NCI-H82 treated with DMSO at 0.1 percent for 48 hours (cell line): Measurements from ENCODE around the gene NOL4L.

Experiments
- DNase-seq: peaks from one replicate; lab custom pipeline; 2025; ENCODE audit not compliant: unreplicated experiment; lab: John Stamatoyannopoulos, UW

The NOL4L gene

DNA sequence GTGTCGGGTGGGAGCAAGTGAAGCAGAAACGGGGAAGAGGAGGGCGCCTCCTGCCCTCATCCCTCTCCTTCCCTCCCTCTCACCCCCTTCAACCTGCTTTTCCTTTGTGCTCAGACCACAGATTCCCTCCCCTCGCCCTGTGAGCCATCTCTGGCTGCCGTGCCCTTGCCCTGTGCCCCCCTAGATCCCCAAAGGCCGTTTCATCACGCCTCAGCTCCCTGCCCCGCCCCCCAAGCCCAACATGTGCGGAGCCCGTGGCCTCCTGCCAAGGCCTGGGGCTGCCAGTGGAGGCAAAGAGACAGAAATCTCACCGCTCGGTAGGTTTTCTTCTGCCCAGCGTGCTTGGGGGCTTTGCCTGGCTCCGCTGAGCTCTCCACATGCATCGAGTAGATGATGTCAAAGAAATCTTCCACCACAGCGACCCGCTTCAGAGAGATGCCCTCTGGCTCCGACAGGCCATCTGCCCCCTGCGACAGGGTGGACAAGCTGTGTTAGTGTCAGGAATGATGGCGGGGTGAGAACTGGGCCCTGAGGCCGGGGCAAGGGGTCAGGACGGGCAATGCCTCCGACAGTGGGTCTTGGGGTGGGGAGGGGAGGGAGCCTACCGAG lies 57.6 kb downstream of the NOL4L start:
- DNase-seq, result no peak

DNA sequence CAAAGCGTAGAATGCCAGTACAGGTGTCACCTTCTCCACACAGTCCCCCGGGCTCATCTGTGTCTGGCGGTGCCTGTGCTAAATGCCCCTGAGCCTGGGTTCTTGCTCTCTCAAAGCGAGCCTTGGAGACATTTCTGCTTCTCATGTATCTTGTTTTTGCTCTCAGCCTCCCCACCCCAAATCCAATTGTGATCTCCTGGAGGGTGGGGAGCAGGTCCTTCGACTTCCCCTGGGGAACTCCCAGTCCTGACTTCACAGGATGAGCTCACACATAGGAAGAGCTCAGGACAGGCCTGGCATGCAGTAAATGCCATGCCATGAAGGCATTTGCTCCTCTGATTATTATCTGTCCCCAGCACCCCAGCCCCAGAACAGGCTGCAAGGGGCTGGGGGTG lies 58.1 kb downstream of the NOL4L start:
- DNase-seq, result no peak

DNA sequence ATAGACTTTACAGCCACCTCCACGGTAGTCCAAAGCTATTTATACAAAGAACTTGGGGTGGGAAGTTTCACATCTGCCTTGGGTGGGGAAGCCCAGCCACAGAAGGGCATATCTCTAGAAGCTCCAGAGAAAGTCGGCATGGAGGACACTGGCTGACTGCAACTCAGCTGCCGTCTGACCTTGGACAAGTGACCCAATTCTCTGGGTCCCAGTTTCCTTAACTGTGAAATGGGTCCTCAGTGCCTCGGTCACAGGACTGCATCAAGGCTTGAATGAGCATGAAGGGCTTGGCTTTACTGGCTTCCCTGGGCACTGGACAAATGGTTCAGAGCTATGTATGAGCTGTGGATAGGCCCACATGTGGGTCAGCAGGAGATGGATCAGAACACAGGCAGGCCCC lies 58.6 kb downstream of the NOL4L start:
- no peak for DNase-seq

DNA sequence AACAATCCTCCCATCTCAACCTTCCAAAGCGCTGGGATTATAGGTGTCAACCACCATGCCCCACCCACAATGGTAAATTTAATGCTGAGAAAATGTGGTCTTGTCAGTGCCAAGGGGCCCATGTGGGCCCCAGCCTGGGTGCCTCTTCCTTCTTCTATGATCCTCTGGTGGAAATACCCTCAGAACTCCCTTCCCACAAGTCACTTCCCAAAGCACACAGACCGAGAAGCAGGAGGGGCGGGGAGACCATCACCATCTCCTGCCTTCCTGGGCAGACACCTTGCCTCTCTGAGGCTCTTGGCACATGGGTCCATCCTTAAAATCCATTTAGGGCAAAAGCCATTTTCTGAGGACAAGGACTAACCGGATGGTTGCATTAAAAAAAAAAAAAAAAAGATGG lies 59.0 kb downstream of the NOL4L start:
- DNase-seq, result no peak

DNA sequence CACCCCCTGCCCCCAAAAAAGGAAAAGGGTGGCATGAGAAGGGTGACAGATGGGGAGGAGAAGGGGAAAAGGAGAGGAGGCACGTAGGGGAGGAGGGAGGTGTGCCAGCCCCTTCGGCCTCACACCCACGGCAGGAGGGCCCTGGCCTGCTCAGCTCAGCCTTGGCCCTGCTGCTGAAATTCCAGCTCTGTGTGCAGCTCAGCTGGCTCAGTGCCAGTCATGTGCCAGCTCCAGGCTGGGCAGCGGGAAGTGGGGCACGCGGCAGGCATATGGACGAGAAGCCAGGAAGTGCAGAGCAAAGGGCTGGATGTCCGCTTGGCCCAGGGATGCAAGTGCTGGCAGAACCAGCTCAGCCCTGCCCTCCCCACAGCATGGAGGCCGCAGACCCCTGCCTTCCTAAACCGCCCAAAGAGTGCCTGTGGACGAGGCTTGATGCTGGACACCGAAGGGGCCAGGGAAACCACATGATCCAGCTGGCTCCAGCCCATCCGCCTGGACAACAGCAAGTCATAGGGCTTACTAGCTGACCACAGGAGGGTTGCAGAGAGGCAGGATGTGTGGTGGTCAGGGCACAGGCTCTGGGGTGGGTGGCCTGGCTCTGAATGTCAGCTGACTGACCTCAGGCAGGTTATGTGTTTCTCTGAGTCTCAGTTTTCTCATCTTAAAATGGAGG lies 60.2 kb downstream of the NOL4L start:
- DNase-seq, result no peak

DNA sequence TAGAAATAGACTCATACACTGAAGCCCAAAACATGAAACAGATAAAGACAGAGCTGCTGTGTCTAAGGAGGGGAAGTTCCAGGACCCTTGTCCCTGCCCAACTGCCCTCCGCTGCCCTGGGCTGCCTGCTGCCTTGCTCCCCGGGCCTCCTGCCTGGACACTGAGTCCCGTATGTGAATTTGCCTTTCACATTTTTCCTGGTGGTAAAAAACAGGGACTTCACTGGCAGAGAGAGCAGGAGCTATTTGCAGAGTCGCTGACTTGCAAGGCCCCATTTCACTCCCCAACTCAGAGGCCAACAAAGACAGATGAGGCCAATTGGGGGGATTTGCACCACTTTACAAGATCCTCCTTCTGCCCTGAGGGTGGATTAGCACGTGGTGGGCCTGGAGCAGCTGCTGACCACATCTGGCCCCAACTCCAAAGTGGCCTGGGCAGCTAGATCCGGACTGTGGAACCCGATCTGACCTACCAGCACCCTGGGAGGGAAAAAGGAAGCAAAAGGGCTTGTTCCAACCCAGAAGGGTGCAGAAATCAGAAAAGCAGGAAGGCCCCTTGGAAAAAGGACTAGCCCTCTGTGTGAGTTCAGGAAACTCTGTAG lies 61.4 kb downstream of the NOL4L start:
- peak; percentile 44 for DNase-seq

DNA sequence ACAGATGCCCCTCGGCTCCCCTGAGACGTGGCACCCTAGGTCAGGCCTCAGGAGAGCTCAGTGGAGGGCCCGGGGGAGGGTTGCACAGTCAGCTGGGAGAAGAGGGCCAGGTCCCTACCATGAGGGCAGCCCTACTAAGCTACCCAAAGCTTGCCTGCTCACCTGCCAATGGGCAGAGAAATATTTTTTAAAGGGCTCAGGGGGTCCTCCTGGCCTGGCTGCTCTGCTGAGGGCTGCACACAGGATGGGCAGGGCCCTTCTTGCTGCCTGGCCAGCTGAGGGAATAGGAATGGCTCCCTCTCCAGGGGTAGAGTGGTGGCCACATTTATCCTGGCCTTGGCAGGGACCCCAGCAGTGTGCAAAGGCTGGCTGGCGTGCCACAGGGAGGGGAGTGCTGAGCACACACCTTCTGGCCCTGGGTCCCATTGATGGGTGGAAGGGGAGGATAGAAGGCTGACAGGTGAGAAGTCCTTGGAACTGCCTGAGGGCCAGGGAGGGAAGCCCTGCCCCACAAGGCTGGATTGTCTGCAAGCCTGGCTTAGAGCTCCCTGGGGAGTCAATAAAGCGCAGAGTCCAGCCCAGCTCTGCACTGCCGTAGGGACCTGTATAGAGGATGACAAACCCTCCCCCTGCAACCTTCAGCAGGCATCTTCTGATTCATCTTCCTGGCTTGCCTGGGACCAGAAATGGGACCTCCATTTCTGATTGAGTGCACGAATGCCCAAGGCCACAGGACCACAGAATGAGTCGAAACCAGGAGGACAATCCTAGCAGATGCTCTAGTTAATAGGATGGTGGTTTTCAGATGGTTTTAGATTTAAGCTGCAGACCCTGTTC lies 62.1 kb downstream of the NOL4L start:
- peak; percentile 49 for DNase-seq

DNA sequence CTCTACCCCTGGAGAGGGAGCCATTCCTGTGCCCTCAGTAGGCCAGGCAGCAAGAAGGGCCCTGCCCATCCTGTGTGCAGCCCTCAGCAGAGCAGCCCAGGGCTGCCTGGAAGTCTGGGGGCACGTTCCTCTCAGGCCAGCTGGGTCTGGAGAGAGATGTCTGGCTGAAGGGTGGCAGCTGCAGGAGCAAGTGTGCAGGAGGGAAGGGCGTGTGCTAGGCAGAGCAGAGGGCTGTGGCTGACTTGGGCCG lies 62.7 kb downstream of the NOL4L start:
- no peak for DNase-seq

DNA sequence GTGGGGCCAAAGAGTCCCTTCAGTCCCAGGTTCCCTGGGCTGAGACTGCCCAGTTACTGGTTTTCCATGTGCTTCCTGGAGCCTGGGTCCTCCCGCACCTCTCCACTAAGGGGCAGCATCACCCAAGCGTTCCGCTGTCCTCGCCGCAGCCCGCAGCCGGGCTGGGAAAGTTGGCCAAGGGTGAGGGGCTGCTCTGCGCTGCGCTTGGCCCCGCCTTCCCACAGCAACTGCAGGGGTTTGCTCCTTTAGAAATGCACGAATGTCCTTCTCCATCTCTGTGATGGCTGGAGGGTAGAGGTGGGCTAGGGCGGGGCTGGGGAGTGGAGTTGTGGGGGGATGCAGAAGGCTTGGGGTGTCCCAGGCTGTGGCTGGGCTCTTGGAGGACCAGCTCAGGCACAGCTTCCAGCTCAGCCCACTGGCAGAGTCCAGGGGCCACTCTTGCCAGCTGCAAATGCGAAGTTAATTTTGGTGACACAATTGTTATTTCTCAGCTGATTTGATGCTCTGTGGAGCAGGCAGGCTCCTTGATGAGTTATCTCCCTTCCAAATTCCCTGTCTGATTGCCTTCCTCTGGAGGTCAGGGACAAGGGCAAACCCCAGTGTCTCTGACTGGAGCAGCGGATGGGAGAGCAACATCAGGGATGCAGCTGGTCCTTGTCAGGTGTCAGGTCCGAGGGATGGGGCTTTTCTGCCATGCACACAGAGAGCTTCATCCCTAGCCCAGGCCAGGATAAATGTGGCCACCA lies 63.2 kb downstream of the NOL4L start:
- DNase-seq, result peak; percentile 44

DNA sequence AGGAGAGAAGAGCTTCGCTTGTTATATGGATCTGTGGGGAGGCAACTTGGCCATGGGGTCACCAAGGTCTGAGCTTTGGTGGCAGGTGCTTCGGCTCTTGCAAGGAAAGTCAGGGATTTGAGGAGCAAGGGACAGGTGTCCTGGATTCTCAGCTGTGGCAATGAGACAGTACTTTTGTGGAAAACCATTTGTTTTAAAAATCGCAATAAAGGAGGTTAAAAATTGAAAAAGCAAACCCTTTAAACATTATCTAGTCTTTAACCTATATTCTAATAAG lies 64.3 kb downstream of the NOL4L start:
- DNase-seq, result no peak

DNA sequence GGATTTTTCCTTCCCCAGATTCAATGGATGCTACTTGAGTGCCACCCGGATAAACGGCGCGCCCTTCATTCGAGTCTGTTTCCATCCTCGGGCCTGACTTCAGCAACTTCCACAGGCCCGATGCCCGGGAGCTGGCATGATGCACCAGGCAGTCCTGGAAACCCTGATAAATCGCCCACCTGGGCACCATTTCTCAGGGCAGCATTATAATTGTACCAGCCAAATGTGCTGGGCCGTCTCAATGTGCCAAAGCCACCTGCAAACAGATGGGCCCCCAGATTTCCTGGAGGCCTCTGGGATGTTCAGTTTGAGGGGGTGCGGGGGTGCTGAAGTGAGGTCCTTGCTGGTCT lies 65.8 kb downstream of the NOL4L start:
- DNase-seq, result no peak

DNA sequence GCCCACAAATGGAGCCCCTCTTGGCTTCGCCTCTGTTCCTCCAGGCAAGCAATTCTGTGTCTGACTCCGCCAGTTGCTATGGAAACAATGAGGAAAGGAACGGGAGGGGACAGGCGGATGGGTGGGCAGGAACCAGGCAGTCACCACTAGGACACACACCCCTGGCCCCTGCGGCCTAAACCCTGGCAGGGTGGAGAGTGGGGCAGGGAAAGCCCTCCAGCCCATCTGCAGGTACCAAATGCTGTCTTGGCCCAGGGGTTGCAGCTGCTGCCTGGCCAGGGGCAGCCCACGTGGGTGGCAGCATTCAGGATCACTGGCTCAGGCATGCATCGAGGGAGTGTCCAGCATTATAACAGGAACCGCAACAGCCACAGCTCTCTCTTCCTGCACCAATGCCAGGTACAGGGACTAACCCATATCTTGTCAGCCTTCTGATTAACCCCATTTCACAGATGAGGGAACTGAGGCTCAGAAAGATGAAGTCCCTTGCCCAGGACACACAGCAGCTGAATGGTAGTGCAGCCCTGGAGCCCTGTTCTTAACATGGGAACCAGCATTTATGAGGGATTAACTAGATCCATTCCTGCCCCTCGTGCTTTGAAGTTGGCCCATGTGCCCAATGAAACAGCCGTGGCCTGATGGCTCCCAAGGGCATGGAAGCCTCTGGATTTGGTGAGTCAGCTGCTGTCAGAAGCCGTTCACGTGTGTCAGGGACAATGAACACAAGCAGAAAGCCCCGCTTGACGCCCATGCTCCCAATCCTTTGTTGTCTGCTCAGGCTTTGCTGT lies 66.3 kb downstream of the NOL4L start:
- DNase-seq, result no peak

DNA sequence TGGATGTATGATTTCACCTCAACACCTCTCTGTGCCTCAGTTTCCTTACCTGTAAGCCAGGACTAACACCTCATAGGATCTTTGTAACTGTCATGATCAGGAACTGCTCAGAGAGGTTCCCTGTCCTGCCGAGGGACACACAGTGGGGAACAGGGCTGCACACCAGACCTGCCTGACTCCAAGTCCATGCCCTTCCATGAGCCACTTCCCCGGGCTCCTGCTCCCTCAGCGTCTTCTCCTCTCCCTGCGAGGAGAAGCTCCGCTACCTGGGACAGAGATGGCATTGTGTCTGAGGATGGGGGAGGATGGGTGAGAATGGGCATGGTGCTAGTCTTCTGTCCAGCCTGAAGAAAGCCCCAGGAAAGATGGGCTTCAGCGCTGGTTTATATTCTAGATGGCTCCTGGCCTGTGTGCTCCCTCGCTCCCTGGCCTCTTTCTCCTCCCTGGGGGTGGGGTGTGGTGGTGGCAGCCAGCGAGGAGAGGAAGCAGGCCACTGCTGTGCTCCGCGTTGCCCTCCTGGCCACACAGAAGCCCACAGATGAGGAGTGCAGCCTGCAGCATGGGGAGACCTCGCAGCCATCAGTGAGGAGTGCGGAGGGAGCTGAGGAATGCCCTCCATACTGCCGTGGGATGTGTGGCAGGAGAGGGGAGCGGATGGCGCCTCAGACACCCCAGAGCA lies 67.1 kb downstream of the NOL4L start:
- no peak for DNase-seq

DNA sequence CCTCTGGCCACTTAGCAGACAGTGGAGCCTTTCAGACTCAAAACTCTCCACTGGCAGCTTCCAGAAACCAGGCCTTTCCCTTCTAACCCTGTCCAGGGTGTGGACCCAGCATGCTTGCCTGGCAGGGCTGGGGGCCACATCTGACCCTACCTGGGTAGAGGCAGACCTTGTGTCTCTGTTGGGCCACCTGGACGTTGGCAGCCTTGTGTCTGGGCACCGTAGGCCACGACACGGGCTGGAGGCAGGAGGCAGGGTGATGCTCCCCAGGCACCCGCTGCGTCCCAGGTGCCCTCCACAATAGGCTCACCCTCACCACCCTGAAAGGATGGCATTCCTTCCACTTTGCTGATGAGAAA lies 67.6 kb downstream of the NOL4L start:
- DNase-seq, result no peak

DNA sequence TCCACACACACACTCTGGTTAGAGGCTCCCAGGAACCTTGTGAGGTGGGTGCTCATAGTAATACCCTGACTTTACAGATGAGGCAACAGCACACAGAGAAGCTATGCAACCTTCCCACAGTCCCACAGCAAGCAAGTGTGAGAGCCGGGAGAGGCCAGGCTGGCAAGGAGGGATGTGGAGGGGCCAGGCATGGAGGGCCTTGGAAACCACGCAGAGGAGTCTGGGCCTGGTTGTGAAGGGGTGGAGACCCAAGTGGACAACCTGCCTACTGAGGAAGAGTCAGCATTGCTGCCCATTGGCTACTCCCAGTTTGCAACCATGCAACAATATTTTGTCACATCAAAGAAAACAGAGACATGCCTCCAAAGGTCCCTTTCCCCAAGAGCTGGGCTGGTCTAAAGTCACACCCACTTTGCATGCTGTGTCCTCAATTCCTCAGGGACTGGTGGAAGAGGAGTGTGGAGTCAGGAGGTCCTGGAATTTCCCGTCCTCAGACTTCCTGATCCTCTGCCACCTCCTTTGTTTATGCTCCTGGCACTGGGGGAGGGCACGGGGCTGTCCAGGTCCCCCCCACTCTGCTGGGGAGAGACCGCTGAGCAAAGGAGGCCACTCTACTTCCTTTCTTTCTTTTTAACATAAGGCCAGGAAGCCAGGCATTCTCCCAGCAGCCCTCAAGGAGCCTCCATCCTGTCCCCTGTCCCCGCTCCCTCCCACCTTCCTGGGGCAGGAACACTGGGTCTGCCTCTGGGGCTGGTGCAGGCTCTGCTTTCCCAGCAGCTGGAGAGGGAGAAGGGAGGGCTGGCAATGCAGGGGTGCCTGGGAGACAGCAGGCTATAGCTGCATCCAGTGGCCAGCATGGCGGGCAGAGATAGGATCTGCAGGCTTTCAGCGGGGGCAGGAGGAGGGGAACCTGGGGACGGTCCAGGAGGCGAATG lies 68.3 kb downstream of the NOL4L start:
- DNase-seq, result no peak

DNA sequence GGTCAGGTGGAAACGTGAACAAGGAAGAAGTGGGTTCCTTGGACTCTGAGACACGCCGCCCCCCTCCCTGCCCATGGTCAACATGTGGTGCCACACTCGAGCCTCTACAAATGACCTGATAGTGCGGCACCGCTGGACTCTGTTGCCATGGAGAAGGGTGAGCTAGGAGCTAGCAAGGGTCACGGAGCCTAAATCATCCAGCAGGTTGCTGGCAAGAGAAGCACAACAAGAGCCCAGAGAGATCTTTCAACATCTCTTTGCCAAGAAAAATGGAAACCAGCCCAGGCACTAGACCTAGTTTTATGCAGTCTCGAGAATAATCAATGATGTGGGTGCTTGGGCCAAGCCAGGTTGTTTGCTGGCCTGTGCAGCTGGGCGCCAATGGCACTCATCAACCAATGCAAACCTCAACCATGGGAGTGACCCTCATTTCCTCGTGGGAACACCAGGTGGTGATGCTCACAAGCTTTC lies 69.5 kb downstream of the NOL4L start:
- DNase-seq, result no peak

DNA sequence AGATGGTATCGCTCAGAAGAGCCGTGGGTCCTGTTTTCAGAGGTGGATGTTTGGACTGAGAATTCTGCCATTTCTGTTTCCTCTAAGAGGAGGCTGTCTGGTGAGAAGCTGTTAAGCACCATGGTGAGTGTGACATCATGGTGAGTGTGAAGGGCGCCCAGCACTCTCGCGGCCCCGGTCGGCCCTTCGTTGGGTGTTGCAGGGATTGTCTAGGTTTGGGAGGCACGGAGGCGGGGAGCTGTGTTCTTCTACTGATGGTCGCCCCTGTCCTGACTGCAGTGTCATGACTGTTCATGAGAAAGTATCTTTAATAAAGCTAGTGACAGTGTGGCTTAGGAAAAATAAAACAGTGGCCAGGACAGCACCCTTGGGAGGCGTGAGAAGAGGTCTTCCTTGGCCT lies 70.4 kb downstream of the NOL4L start:
- no peak for DNase-seq

DNA sequence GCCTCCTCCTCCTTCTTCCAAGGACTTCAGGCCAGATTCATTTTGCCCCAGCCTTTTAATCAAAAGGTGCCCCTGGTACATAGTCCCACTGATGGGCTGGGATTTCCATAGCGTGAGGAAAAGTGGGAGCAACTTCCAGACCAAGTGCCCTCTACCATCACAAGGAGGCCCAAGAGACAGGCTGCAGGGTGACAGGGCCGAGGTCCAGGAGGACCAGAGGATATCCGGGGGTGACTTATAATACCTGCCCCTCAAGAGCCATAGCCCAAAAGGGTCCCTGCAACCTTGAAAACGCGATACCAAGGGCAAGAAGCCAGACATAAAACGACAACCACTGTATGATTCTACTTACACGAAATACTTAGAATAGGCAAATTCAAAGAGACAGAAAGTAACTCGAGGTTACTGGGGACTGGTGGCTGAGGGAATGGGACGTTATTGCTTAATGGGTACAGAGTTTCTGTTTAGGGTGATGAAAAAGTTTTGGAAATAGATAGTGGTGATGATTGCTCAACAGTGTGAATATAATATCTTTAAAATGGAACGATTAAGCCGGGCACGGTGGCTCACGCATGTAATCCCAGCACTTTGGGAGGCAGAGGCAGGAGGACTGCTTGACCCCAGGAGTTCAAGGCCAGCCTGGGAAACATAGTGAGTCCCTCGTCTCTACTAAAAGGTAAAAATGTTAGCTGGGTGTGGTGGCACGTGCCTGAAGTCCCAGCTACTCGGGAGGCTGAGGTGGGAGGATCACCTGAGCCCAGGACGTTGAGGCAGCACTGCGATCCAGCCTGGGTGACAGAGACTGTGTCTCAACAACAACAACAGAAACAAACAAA lies 71.9 kb downstream of the NOL4L start:
- no peak for DNase-seq

DNA sequence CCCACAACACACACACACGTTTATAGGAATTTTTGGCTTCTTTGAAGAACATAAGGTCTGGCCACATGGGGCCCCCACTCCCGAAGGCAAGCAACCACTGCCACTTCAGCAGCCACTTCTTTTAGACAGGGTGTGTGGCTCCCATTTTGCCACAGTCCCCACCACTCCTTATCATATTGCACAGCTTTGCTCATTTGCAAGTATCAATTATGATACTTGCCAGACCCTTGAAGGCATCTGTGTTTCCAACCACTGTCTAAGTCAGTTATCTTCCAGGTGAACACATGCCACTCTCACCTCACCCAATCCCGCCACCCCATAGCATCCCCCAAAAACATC lies 73.1 kb downstream of the NOL4L start:
- no peak for DNase-seq
